ENCODE data around the gene WDR64.

GRCh38 chr1:241622669-241623068, 29.4 kb upstream of the WDR64 start:
- TF ChIP-seq CTCF (IDR thresholded peaks at IDR 0.05; ENCODE audit: low read depth, low read length), result no peak
- no peak for TF ChIP-seq MAX (IDR thresholded peaks at IDR 0.05; ENCODE audit: low read depth, low read length)
- no peak for TF ChIP-seq POLR2A (IDR thresholded peaks at IDR 0.05; ENCODE audit: extremely low read depth, insufficient read length)
- TF ChIP-seq MYC (IDR thresholded peaks at IDR 0.05; ENCODE audit: low read depth, low read length), result no peak

Data from NB4 (cell line).